GM12864 (cell line): ENCODE data around the gene HSPE1.
"Not testable (repeated sequence)": the region's sequence is repeated elsewhere in the genome, so short reads cannot be mapped to it uniquely, and the experiment has no call there.

Experiments used
- DNase-seq: peaks from one replicate; pipeline ENCODE4 v3.0.0-alpha.2; 2011; ENCODE audit warnings: low read depth
- H3K4me3 ChIP-seq: 2 replicates; pipeline ENCODE4 v1.5.1; 2011; ENCODE audit warnings: mild to moderate bottlenecking, low read depth, low read length, control low read depth
- TF ChIP-seq, protein P1 (sequence below): IDR thresholded peaks from 2 replicates; pipeline ENCODE4 v1.5.1; 2011; ENCODE audit warnings: low read depth, mild to moderate bottlenecking, moderate library complexity, low read length, control low read depth, inconsistent platforms; ENCODE audit errors: missing control alignments

The HSPE1 gene

GRCh38 chr2:197499594-197500502 is at the start of gene HSPE1, which contains the start of gene HSPD1:
HSPE1 (plus strand) TSS chr2:197500379; CDS start chr2:197500437, 58 bp downstream.
HSPD1 (minus strand) TSS chr2:197499840; CDS start chr2:197498848, 992 bp downstream.
- TF ChIP-seq, protein P1, sequence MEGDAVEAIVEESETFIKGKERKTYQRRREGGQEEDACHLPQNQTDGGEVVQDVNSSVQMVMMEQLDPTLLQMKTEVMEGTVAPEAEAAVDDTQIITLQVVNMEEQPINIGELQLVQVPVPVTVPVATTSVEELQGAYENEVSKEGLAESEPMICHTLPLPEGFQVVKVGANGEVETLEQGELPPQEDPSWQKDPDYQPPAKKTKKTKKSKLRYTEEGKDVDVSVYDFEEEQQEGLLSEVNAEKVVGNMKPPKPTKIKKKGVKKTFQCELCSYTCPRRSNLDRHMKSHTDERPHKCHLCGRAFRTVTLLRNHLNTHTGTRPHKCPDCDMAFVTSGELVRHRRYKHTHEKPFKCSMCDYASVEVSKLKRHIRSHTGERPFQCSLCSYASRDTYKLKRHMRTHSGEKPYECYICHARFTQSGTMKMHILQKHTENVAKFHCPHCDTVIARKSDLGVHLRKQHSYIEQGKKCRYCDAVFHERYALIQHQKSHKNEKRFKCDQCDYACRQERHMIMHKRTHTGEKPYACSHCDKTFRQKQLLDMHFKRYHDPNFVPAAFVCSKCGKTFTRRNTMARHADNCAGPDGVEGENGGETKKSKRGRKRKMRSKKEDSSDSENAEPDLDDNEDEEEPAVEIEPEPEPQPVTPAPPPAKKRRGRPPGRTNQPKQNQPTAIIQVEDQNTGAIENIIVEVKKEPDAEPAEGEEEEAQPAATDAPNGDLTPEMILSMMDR, result no peak
- peak; percentile 98 for DNase-seq
- H3K4me3 ChIP-seq, result peak within 1 kb of the TSS; percentile 100

DNA sequence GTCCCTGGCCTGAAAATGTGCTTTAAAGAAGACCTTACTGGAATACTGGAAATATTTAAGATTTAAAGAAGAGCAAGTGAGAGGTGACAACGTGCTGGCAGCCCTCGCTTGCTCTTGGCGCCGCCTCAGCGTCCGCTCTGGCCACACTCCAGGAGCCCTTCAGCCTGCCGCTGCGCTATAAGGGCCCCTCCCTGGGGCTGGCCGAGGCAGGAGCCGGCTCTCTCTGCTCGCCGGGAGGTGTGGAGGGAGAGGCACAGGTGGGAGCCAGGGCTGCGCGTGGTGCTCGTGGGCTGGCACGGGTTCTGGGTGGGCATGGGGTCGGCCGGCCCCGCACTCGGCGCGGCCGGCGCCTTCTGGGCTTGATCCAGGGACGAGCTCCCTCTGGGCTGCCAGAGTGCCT is 49.7 kb upstream of the HSPE1 start:
- TF ChIP-seq, protein P1, result no peak

DNA sequence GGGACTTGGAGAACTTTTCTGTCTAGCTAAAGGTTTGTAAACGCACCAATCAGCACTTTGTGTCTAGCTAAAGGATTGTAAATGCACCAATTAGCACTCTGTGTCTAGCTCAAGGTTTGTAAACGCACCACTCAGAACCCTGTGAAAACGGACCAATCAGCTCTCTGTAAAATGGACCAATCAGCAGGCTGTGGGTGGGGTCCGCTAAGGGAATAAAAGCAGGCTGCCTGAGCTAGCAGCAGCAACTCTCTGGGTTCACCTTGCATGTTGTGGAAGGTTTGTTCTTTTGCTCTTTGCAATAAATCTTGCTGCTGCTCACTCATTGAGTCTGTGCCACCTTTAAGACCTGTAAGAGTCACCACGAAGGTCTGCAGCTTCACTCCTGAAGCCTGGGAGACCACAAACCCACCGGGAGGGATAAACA is 49.2 kb upstream of the HSPE1 start:
- H3K4me3 ChIP-seq, DNase-seq: not testable (repeated sequence)

More for the DNA sequence above, 49.7 kb upstream of the HSPE1 start:
- DNase-seq, result no peak
- H3K4me3 ChIP-seq, result no peak overlapping the region

GRCh38 chr2:197452754-197453122 is 47.4 kb upstream of the HSPE1 start:
- DNase-seq, result no peak
- H3K4me3 ChIP-seq, result peak overlapping the region; percentile 85
- TF ChIP-seq, protein P1, result no peak

GRCh38 chr2:197453123-197453913 is 46.9 kb upstream of the HSPE1 start, which contains the start of gene COQ10B:
COQ10B (plus strand) TSS chr2:197453552; CDS start chr2:197453561, 9 bp downstream.
- peak; percentile 99 for DNase-seq
- TF ChIP-seq, protein P1, result peak; percentile 22
- H3K4me3 ChIP-seq, result peak within 1 kb of the TSS; percentile 85

- TF ChIP-seq, protein P1, result no peak
- DNase-seq, result peak; percentile 53
These were observed 46.2 kb upstream of the HSPE1 start for GRCh38 chr2:197453914-197454398.

GRCh38 chr2:197454923-197455322 is 45.3 kb upstream of the HSPE1 start:
- TF ChIP-seq, protein P1, result no peak
- H3K4me3 ChIP-seq, result peak overlapping the region; percentile 85; the same call in 1 of the 2 replicates
- no peak for DNase-seq

More at GRCh38 chr2:197453914-197454398, 46.2 kb upstream of the HSPE1 start:
- H3K4me3 ChIP-seq, result peak overlapping the region; percentile 85
